SH-SY5Y (cell line): ENCODE results near the gene MBD6.

Experiments
- GATA2 ChIP-seq: IDR thresholded peaks from 2 replicates; pipeline ENCODE4 v1.6.1; 2011; ENCODE audit warnings: mild to moderate bottlenecking, low read depth, low read length
- GATA3 ChIP-seq: IDR thresholded peaks from 2 replicates; pipeline ENCODE4 v1.6.1; 2011; ENCODE audit warnings: low read depth, mild to moderate bottlenecking, low read length, moderate library complexity

MBD6 gene

DNA sequence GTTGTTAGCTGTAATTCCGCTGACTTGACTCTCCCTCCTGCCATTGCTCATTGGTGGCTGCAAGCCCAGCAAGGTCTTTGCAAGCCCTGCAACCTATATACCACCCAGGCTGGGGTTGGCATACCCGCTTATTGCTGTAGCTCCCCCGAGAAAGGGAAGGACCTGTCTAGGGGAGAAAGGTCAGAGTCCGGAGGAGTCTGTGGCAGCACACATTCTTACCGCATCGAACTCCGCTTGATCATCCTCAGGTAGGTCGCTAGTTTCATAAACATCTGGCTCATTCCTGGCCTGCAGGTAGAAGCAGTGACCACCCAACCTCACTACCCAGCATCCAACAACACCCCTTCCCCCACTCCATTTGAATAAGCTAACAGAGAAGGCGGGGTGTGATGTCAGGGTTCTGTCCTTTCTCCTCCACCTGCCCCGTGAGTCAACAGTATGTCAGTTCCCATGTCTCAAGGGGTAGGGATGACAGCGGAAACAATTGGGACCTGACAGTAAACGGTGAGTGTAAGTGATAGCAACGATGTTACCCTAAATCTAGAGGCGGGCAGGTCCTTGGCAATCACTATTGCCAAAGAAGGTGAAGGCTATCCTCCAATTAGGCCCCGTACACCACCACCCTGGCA is 23.3 kb downstream of the MBD6 start:
- TF ChIP-seq GATA3 (no peak), GATA2 (no peak)

DNA sequence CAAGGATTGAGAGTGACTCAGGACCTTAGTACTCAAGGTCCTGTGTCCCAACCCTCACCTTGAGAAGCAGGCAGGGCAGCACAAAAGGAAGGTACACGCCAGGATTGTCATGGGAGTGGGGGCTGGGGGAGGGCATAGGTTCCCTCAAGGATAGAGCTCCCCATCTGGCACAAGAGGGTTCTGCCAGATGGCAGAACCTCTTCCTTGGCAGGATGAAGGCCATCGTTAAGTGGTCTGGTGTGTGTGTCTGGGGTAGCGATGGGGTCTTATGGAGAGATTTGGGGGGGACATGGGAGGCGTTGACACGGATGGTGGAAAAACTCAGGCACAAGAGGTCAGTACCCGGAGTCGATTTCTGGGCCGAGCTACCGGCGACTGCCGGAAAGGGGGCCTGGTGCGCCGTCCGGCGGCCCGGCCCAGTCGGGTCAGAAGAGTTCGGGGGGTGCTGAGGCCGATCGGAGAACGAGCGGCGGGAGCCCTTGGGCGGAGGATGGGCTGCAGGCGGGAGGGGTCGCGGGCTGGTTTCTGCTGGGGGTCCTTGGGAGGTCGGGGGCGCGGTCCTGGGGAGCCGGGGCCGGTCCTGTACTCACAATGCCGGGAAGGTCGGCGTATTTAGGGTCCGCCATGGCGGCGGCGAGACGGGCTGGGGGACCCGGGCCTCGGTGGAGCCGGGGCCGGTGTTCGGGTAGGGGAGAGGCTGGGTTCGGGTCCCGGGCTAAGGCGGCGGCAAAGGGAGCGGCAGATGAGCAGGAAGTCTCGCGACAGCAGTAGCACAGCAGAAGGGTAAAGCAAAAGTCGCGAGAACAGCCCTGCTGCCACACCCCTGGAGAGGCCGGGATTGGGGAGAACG is 24.0 kb downstream of the MBD6 start, which contains the start of gene DCTN2:
DCTN2 (minus strand) TSS at position 755 of the 850 bp plus-strand sequence; CDS start at position 626, 129 bp downstream.
- TF ChIP-seq GATA2 (no peak), GATA3 (no peak)

DNA sequence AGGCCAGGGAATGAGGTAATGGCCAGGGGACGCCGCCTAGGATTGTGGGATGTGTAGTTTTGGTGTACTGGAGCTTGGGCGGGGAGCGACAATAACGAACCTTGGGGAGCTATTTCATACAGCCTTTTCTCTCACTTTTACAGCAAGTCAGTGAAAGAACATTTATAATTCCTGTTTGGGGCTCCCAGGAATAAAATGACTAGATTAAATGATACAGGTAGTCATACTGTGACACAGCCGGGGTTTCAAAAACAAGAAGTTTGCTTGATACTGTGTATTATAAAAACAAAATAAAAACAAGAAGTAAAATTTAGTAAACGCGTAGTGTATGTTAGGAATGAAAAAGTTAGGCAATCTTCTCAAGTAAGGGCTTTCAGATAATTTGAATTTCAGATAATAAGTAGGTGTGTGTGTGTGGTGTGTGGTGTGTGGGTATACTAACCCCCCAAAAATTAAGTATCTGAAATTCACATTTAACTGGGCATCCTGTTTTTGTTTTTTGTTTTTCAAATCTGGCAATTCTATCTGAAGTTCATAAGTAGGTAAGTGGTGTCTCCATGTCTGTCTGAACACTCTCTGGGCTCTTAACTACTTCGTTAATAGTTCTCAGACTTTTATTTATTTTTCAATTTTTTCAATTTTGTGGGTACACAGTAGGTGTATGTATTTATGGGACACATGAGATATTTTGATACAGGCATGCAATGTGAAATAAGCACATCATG is 24.8 kb downstream of the MBD6 start:
- TF ChIP-seq GATA3 (no peak), GATA2 (no peak)

DNA sequence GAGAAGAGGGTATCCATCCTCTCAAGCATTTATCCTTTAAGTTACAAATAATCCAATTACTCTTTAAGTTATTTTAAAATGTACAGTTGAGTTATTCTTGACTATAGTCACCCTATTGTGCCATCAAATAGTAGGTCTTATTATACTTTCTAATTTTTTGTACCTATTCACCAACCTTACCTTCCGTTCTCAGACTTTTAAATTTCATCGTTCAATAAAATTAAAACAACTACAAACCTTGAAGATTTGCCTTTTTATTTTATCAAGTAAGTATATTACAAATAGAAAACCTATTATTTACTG is 25.3 kb downstream of the MBD6 start:
- TF ChIP-seq GATA2 (no peak), GATA3 (no peak)

DNA sequence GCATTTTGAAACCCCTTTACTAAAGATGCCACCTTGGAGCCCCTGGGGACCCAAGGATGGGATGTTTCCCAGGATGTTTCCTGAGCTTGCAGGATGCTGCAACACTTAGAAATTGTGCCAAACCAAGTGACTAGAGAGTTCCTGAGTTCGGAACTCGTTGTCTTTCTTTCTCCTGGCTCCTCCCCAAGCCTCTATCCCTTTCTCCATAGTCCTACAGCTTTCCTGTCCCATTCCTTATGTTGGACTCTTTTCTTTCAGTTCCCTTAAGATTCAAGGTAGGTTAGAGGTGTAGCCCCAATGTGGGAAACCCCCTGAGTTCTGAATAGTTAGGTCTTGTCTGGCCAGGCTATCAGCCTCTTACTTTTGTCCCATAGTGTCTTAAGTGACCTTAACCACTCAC is 25.9 kb downstream of the MBD6 start:
- TF ChIP-seq GATA3 (no peak), GATA2 (no peak)

DNA sequence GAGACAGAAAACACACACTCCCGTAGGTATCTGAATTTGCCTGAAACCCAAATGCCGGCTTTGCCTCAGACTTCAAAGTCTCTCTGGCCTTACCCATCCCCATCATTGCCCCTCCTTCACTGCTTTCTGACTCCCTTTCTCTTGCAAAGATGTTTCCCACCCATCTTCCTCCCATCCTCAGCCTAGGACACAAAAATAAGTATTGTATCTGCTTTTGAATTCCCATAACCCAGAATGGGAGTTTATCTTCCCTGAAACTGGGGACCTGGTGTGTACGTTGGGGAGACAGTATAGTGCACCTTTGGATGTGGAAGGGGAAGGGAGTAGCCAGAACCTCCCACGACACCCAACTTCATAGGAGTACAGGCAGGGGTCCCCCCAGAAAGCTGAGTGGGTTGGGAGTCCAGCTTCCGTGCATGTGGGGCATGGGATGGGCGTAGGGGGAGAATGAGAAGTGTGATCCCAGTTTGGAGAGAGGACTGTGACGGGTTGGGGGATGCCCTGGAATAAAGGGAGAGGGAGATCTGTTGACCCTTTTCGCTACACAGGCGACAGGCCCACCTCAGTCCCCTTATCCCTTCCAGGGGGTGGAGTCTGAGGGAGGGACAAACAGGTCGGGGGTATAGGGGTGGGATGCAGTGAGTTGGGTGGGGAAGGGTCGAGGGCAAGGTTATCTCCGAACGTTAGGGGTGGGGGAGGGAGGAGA is 26.7 kb downstream of the MBD6 start:
- TF ChIP-seq GATA2 (no peak), GATA3 (no peak)

DNA sequence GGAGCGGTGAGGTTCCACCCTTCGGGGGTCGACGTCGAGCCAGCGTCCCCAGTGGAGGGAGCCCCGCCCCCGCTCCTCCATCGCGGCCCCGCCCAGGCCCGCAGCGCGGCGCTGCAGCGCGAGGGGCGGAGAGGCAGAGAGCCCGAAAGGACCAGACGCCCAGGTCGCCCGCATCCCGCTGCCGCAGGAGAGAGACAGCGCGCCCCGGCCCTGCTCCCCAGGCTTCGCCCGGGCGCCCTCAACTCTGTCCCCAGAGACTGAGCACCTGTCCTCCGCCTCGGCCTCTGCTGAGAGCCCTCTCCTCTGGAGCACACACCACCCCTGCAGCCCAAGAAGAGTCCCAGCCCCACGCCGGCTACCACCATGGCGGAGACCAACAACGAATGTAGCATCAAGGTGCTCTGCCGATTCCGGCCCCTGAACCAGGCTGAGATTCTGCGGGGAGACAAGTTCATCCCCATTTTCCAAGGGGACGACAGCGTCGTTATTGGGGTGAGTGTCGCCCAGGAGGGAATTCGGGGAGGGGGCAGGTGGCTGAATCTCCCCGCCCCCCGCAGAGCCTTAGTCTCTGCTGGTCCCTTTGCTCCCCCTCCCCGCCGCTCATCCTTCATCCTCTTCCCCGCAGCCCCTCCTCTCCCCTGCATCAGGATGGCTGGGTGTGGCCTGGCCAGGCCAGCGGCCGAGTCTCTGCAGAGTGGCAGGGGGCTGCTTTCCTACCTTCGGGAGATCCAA is 27.5 kb downstream of the MBD6 start, which contains the start of gene KIF5A:
KIF5A (plus strand) TSS at position 136 of the 732 bp plus-strand sequence; CDS start at position 364, 228 bp downstream.
- TF ChIP-seq GATA2, result no peak
- TF ChIP-seq GATA3, result no peak

DNA sequence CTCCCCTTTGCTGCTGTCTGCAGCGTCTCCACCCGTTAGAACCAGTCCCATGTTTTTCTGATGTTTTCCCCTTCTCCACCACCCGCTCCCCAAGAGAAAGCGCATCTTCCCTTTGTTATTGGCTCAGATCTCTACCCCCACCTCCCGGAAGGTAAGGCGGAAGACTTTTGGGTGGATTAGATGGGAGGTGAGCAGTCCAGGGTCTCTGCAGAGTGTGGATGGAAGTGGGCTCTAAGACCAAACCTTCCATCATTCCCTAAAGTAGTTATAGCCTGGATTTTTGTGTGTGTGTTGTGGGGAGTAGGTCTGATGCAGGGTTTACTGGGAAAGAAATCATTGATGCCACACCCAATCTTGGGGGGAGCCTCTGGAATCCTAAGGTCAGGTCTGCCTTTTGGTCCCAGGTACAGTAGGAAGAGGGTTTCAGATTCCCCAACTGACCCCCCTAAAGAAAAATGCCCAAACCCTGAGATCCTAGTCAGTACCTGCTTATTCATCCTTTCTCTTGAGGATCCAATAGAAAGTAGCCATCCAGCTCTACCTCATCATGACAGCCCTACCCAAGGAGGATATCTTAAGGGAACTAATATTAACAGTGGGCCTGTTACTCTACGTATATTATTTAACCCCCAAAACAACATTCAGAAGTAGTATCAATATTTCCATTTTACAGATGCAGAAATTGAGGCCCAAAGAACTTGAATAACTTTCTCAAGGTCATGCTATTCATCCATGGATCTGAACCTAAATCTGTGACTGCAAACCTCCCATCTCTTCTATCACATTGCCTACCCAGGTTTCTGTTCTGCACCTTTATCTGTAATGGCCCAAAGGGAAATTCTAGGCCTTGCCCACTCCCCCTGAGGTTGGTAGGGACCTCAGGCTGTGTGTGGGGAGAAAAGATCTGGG is 28.3 kb downstream of the MBD6 start:
- TF ChIP-seq GATA2 (no peak), GATA3 (no peak)

DNA sequence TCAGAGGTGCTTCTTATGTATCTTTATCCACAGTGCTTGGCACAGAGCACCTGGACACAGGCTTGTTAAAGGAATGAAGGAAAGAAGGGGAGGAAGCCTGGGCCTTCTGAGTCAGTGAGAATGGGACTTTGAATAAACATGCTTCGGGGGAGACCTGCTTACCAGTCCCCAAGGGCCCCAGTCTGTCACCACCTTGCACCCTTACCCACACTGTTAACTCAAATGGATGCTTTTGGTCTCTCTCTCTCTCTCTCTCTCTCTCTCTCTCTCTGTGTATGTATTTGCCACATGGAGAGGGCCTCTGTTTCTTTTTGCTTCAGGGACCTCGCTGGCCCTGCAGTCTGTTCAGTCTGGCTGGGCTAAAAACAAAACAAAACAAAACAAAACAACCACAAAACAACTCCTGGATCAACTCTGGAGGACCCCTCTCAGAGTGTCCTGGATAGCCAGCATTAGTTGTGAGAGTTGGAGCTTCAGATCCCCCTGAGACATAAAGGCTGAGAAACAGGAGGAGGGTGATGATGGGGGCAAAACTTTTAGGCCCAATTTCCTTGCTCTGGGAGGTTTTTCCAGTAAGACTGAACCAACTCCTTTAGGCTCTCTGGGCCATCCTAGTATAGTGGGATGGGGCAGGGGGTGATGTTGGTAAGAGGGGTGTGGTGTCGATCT is 29.1 kb downstream of the MBD6 start:
- TF ChIP-seq GATA3, result no peak
- no peak for TF ChIP-seq GATA2

DNA sequence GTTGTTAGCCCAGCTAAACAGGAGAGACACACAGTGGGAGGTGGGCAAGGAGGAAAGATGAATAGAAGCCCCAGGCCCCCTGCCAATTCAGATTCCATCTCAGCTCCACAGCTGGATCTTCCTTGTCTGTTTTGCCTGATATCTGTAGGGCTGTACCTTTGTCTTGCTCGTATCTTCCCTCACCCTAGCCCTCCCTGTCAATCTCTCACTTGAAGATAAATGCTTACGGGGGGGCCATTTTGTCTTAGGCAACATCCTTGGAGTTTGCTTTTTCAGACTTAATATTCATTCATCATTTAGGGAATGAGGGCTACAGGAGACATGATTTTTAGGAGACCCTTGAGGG is 29.7 kb downstream of the MBD6 start:
- TF ChIP-seq GATA3 (no peak), GATA2 (no peak)

DNA sequence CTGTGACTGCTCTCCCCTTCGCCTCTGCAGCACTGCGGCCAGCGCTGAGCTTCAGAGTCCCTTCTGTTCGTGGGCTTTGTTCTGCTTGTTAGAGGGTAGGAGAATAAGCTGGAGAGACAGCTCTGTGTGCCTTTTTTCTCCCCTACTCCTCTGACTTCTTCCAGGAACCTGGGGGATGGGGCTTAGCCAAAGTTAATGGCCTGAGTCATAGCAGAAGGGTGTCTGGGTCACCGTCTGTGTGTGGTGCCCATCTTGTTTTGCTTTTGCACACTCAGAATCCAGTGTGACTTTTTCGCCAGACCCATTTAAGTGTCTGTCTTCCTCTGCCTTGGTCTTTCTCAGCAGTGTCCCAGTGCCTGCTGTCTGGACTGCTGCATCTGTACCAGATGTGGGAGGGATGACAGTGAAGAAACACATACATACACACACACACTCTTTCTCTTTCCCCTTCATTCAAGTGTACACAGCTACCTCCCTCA is 30.2 kb downstream of the MBD6 start:
- TF ChIP-seq GATA3 (no peak), GATA2 (no peak)

DNA sequence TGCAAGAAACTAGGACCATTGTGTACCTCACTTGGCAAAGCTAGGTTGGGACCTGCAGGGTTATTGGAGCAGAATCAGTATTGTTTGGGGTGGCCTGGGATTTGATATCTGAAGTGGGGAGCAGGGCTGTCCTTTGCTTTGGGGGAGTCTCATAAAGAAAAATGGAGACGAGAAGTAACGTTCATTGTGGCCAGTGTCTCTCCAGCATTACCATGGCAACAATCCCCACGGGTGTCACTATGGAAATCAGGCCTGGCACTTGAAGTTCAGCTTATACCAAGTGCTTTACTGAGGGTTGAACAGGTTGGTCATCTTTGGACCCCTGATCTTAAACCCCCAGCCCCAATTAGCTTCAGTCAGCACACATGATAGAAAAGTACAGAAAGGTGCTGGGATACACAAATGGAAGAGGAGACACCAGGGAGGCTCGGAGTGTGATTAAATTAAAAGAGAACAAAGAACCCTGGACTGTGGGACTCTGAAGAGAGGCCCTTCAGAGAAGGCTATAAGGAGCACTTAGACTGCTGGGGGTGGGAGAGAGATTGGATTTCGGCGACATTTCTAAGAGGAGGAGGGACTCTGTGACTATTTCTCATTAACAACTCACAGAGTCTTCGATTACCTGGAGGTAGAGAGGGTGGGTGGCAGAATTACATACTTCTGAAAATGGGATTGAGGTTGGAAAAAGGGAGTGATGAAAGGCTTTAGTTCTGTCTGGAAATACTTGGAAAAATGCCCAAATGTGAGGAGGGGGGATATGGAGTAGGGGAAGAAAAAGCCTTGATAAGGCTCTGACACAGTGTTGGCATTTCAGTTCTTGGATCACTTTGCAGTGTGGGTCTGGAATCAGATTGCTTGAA is 30.9 kb downstream of the MBD6 start:
- TF ChIP-seq GATA3 (no peak), GATA2 (no peak)
